ENCODE results near the gene DHCR24.

Gene DHCR24

GRCh38 chr1:54864460-54865208 lies 22.4 kb downstream of the DHCR24 start:
- DNase-seq (ENCODE audit: low spot score) = no peak

DNA sequence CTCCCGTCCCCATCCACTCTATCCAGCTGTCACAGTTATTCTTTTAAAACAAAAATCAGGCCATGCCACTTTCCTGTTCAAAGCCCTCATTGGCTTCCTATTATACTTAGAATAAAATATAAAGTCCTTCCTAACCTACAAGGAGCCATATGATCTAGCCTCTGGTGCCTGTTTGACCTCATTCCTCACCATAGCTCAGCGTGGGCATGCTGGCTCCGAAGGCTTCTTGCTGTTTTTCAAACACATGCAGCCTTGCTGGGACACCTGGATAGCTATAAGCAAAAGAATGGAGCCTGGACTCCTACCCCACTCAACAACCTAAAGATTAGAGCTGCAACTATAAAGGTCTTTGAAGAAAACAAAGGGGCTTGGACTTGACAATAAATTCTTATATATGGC lies 23.7 kb downstream of the DHCR24 start:
- no peak for DNase-seq (ENCODE audit: low spot score)

GRCh38 chr1:54861070-54861761 lies 25.8 kb downstream of the DHCR24 start:
- peak; percentile 68 for DNase-seq (ENCODE audit: low spot score)

DNA sequence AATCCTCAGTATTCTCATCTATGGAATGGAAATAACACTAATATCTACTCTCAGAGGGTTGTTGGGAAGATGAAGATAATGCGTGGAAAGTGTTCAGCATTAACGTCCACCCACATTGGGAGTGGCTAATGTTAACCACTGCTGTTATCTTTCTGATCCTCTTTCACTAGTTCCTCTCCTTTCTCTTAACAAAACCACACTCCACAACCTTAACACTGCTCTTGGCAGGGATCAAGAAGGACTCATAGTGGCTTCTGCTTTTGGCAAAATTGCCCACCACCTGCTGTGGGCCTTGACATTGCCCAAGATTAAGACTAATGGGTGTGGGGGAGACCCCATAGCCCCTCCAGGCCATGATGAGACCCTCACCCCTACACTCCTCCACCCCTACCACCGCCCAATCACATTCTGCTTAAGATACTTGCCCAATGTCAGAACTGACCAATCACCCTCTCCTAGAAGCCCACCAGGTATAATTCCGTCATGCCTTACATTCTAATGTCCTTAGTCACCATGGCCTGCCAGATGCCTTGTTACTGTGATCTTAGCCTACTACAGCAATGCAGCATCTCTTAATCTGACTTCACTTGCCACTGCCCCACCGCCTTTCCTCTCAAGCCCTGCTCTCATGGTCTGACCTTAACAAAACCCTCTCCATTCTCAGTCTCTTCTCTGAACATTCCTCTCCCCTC lies 27.1 kb downstream of the DHCR24 start:
- no peak for DNase-seq (ENCODE audit: low spot score)

GRCh38 chr1:54857746-54858561 lies 29.0 kb downstream of the DHCR24 start:
- peak; percentile 76 for DNase-seq (ENCODE audit: low spot score)

GRCh38 chr1:54857141-54857540 lies 29.9 kb downstream of the DHCR24 start:
- no peak for DNase-seq (ENCODE audit: low spot score)

DNA sequence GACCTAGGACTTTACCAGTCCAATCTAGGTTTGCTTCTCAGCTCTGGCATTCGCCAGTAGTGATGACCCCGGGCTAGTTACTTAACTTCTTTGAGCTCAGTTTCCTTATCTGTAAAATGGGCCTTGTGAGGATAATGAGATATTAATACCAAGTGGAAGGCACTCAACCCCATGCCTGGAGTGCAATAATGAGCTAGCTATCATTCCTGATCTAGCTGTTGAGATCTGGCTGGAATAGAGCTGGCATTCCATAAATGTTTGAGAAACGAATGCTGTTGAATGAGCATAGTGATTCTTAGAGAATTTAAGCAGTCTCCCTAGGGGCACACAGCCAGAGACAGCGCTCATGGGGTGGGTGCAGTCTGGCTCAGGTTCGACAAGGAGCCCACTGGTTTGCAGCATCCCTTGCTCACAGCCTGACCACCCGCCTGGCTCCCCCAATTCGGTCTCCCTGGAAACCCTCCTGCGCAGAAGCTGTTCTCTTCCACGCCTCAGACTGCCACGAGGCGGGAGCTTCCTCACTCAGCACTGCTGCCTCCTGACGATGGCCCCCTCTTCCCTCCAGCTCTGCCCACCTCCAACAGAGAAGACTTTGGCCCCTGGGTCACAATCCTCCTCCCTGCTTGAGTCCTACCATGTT lies 32.5 kb downstream of the DHCR24 start:
- no peak for DNase-seq (ENCODE audit: low spot score)

DNA sequence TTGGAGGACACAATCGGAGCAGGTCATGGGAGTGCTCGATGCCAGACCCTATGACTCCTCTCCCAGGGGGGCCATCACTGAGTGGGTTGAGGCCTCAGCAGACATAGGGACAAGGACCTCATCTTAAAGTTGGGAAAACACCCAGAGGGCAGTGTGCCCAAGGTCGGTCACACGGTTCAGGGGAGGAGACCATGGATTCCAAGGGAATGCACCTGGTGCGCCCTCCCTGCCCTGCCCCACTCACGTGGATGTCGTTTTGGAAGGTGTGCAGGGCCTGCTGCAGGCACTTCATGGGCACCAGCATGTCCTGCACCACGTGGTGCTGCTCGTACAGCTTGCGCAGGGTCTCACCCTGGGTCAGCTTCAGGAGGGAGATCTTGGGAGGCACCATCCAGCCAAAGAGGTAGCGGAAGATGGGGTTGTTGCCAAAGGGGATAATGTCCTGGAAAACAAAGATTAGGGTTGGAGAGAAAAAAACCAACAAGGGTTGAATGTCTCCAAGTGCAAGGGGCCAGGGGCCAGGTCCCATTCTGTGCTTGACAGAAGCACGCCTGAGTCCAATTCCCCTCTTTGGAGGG lies 33.1 kb downstream of the DHCR24 start:
- DNase-seq (ENCODE audit: low spot score) = no peak

- no peak for DNase-seq (ENCODE audit: low spot score)
These were observed 33.8 kb downstream of the DHCR24 start for GRCh38 chr1:54853096-54853792.

- no peak for DNase-seq (ENCODE audit: low spot score)
These were observed 35.0 kb downstream of the DHCR24 start for GRCh38 chr1:54851936-54852524.

GRCh38 chr1:54851406-54851805 lies 35.6 kb downstream of the DHCR24 start:
- no peak for DNase-seq (ENCODE audit: low spot score)

GRCh38 chr1:54850737-54851136 lies 36.3 kb downstream of the DHCR24 start:
- DNase-seq (ENCODE audit: low spot score) = peak; percentile 36

DNA sequence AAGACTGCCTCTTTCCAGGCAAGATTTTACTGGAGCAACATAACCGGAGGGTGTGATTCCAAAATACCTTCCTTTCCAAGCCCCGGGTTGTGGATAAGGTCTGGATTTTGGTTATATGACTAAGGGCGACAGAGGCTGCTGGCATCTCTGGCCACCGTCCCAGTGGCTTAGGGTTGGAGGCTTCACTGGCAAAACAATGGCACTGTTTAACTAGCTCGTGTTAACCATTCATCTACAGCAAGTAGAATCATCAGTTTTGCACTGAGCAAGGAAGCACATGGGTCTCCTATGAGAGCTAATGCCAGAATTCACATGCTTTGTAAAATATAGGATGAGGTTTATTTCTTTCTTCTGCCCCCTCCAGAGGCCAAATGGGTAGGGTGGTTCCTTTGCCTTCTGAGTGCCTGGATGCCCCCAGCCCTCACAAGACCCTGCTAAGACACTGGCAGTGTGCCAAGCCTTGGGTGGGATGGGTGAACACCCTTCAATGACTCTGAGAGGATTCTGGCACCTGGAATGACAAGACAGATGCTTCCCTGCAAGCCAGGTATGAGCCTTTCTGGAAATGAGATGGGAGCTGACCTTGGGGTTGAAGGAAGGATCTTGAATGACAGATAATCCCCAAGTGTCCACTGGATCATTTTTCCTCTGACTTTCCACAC lies 36.8 kb downstream of the DHCR24 start:
- DNase-seq (ENCODE audit: low spot score) = no peak

GRCh38 chr1:54849219-54850068 lies 37.6 kb downstream of the DHCR24 start:
- no peak for DNase-seq (ENCODE audit: low spot score)

- no peak for DNase-seq (ENCODE audit: low spot score)
These were observed 38.7 kb downstream of the DHCR24 start for GRCh38 chr1:54848134-54848948.

GRCh38 chr1:54846716-54847284 lies 40.2 kb downstream of the DHCR24 start:
- no peak for DNase-seq (ENCODE audit: low spot score)

DNA sequence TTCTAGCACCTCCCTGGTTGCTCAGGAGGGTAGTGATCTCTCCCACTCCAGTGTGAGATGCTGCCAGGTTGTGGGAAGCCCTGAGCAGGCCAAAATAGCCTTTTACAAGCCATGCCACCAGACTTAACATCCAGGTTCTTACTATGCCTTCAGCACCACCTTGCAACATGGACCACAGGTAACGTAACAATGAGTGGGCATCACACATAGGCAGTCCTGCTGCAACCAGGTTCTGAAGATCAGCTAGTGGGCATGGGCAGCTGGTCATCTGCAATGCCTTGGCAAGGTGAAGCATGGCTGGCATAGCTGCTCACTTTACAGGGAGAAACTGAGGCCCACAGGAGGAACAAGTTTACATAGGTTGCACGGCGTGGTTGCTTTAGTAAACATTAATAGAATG lies 40.7 kb downstream of the DHCR24 start:
- DNase-seq (ENCODE audit: low spot score) = no peak

DNA sequence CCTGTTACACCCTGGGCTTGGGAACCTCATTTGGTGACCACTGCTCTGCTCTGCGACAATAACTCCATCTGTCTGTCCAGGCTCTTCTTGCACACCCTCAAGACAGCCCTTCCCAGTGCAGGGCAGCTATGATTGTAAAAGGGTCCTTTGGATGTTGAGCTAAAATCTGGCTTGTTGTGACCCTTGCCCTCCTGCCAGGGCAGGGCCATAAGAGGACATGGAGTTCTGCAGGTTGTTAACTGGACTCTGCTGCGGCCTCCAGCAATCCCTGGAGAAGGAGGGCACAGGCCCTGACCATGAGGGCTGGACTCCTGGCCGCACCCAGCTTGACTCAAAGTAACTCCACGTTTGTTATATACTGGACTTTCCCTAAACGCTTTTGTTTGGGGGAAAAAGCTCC lies 41.2 kb downstream of the DHCR24 start:
- no peak for DNase-seq (ENCODE audit: low spot score)
